Measurements from ENCODE around the gene ELMO1. TPM values are rescaled to one million over a fixed set of nuclear protein-coding genes. Genes with fewer than 3 reads are reported as not detected.
A peak's percentile ranks its signal among the peaks of the same experiment; 100 is the strongest.

The ELMO1 gene
- total RNA-seq, 1 donor from 2014 or later = 11.9 TPM

- no peak for DNase-seq
- intact Hi-C loops (cut with DNase I) = loop anchor here (1.0 to 10.0 kb wide), 2 partner anchors 633 to 713 kb away; no protein-coding TSS in a partner anchor
- no peak for ATAC-seq (ENCODE audit: poor library complexity)
Measured at GRCh38 chr7:37201876-37202198, 246.8 kb downstream of the ELMO1 start.

GRCh38 chr7:37201003-37201875 lies 247.4 kb downstream of the ELMO1 start:
- ATAC-seq (ENCODE audit: poor library complexity) (peak; percentile 91), DNase-seq (peak; percentile 84)
- intact Hi-C loops (cut with DNase I) = loop anchor here (1.0 to 10.0 kb wide), 2 partner anchors 634 to 712 kb away; no protein-coding TSS in a partner anchor

- intact Hi-C loops (cut with DNase I) = no loop called here
- DNase-seq = peak; percentile 84
- peak; percentile 80 for ATAC-seq (ENCODE audit: poor library complexity)
Measured at GRCh38 chr7:37198906-37199485, 249.7 kb downstream of the ELMO1 start.

- ATAC-seq (ENCODE audit: poor library complexity) (no peak), DNase-seq (no peak)
- intact Hi-C loops (cut with DNase I) = no loop called here
Measured at GRCh38 chr7:37198041-37198905, 250.4 kb downstream of the ELMO1 start.

GRCh38 chr7:37197108-37197507 lies 251.6 kb downstream of the ELMO1 start:
- ATAC-seq (ENCODE audit: poor library complexity) (no peak), DNase-seq (no peak)
- intact Hi-C loops (cut with DNase I) = no loop called here

- intact Hi-C loops (cut with DNase I) = no loop called here
- ATAC-seq (ENCODE audit: poor library complexity) (no peak), DNase-seq (no peak)
Measured at GRCh38 chr7:37196676-37197075, 252.0 kb downstream of the ELMO1 start.

GRCh38 chr7:37195388-37195787 lies 253.3 kb downstream of the ELMO1 start:
- ATAC-seq (ENCODE audit: poor library complexity) (no peak), DNase-seq (no peak)
- intact Hi-C loops (cut with DNase I) = no loop called here

GRCh38 chr7:37194943-37195342 lies 253.7 kb downstream of the ELMO1 start:
- intact Hi-C loops (cut with DNase I) = no loop called here
- peak; percentile 55 for ATAC-seq (ENCODE audit: poor library complexity)
- DNase-seq = no peak

- intact Hi-C loops (cut with DNase I) = no loop called here
- ATAC-seq (ENCODE audit: poor library complexity) = peak; percentile 61
- no peak for DNase-seq
Measured at GRCh38 chr7:37193775-37194135, 254.9 kb downstream of the ELMO1 start.

GRCh38 chr7:37193087-37193774 lies 255.4 kb downstream of the ELMO1 start:
- intact Hi-C loops (cut with DNase I) = no loop called here
- ATAC-seq (ENCODE audit: poor library complexity) = peak; percentile 94
- no peak for DNase-seq

GRCh38 chr7:37191797-37192196 lies 256.9 kb downstream of the ELMO1 start:
- intact Hi-C loops (cut with DNase I) = no loop called here
- ATAC-seq (ENCODE audit: poor library complexity) (no peak), DNase-seq (no peak)

- ATAC-seq (ENCODE audit: poor library complexity) = no peak
- intact Hi-C loops (cut with DNase I) = no loop called here
- no peak for DNase-seq
Measured at GRCh38 chr7:37187179-37187578, 261.5 kb downstream of the ELMO1 start.

GRCh38 chr7:37186753-37187152 lies 261.9 kb downstream of the ELMO1 start:
- no peak for ATAC-seq (ENCODE audit: poor library complexity)
- intact Hi-C loops (cut with DNase I) = no loop called here
- DNase-seq = no peak

GRCh38 chr7:37181550-37181932 lies 267.1 kb downstream of the ELMO1 start:
- intact Hi-C loops (cut with DNase I) = loop anchor here (5.0 kb wide), 2 partner anchors 194 to 214 kb away; no protein-coding TSS in a partner anchor
- no peak for DNase-seq
- ATAC-seq (ENCODE audit: poor library complexity) = no peak

GRCh38 chr7:37180828-37181549 lies 267.7 kb downstream of the ELMO1 start:
- intact Hi-C loops (cut with DNase I) = loop anchor here (5.0 kb wide), 2 partner anchors 194 to 214 kb away; no protein-coding TSS in a partner anchor
- ATAC-seq (ENCODE audit: poor library complexity) (no peak), DNase-seq (no peak)

- DNase-seq (no peak), ATAC-seq (ENCODE audit: poor library complexity) (no peak)
- intact Hi-C loops (cut with DNase I) = no loop called here
Measured at GRCh38 chr7:37176079-37176478, 272.6 kb downstream of the ELMO1 start.

GRCh38 chr7:37174460-37174859 lies 274.2 kb downstream of the ELMO1 start:
- intact Hi-C loops (cut with DNase I) = no loop called here
- ATAC-seq (ENCODE audit: poor library complexity) (no peak), DNase-seq (no peak)

GRCh38 chr7:37173670-37174069 lies 275.0 kb downstream of the ELMO1 start:
- intact Hi-C loops (cut with DNase I) = no loop called here

More at GRCh38 chr7:37173670-37174069, 275.0 kb downstream of the ELMO1 start:
- ATAC-seq (ENCODE audit: poor library complexity) (no peak), DNase-seq (no peak)
